H1 (cell line): ENCODE data around the gene RNF13. TPM values are rescaled to one million over a fixed set of nuclear protein-coding genes. Genes with fewer than 3 reads are reported as not detected.

Experiments used
- CTCF ChIA-PET: fragments of 300-600 bp; sonication (Branson Sonifier 250); formaldehyde crosslinking; loops from one replicate; lab custom pipeline; 2021; ENCODE audit not compliant: partially characterized antibody; lab: Charles Lee
- POLR2A ChIA-PET: fragments of 300-600 bp; sonication (Branson Sonifier 250); formaldehyde crosslinking; loops from one replicate; lab custom pipeline; 2021; ENCODE audit warnings: inconsistent platforms; ENCODE audit not compliant: partially characterized antibody; lab: Charles Lee
- DNase-seq, 2 experiments: peaks; one replicate each; pipeline versions ENCODE4 v3.0.0 to v3.0.0-alpha.2; 2010 to 2022; ENCODE audit warnings: low spot score in 2 of 2, low read depth in 1 of 2, mixed read lengths in 1 of 2
- FAIRE-seq: peaks from 2 replicates; lab custom pipeline; 2011; peaks lifted over from hg19 to GRCh38; lab: Jason Lieb, UNC
- H2AFZ ChIP-seq: 2 replicates; pipeline ENCODE4 v1.8.1; 2012; ENCODE audit warnings: low read length, inconsistent platforms
- H2AK5ac ChIP-seq: 2 replicates; pipeline ENCODE4 v1.6.1; 2013; ENCODE audit warnings: low read depth, low read length
- H2BK120ac ChIP-seq: replicated peaks from 2 replicates; pipeline ENCODE3; 2013; ENCODE audit warnings: low read depth, low read length, inconsistent platforms
- H2BK12ac ChIP-seq: 2 replicates; pipeline ENCODE4 v1.6.1; 2013; ENCODE audit warnings: low read depth, low read length
- H2BK15ac ChIP-seq: 2 replicates; pipeline ENCODE4 v1.6.1; 2013; ENCODE audit warnings: low read length
- H2BK20ac ChIP-seq: 2 replicates; pipeline ENCODE4 v1.6.1; 2013; ENCODE audit warnings: low read length
- H2BK5ac ChIP-seq: 2 replicates; pipeline ENCODE4 v1.6.1; 2013; ENCODE audit warnings: low read depth, low read length
- H3K14ac ChIP-seq: 2 replicates; pipeline ENCODE4 v1.6.1; 2013; ENCODE audit warnings: inconsistent platforms; ENCODE audit not compliant: insufficient read length
- H3K18ac ChIP-seq: 2 replicates; pipeline ENCODE4 v1.6.1; 2013; ENCODE audit warnings: low read length; ENCODE audit errors: extremely low read depth
- H3K23ac ChIP-seq: 2 replicates; pipeline ENCODE4 v1.6.1; 2013; ENCODE audit warnings: inconsistent platforms; ENCODE audit not compliant: insufficient read length
- H3K23me2 ChIP-seq: 2 replicates; pipeline ENCODE4 v1.6.1; 2013; ENCODE audit warnings: low read depth, low read length
- H3K27ac ChIP-seq: 2 replicates; pipeline ENCODE4 v1.6.1; 2011; ENCODE audit warnings: low read depth, low read length, inconsistent platforms
- H3K27me3 ChIP-seq, 4 experiments: replicated peaks in 1 of 4; 1 replicate in 1 of 4; 2 replicates in 3 of 4; pipeline versions ENCODE4 v1.6.1 to v1.8.1; 2011 to 2013; ENCODE audit warnings: low read length in 3 of 4, mild to moderate bottlenecking in 3 of 4, inconsistent platforms in 2 of 4, mixed read lengths in 2 of 4, moderate library complexity in 1 of 4; ENCODE audit not compliant: control insufficient read depth in 3 of 4, insufficient read depth in 3 of 4; ENCODE audit errors: extremely low read depth in 1 of 4
- H3K36me3 ChIP-seq, 4 experiments: 2 replicates each; pipeline versions ENCODE4 v1.6.1 to v1.8.1; 2011 to 2013; ENCODE audit warnings: mild to moderate bottlenecking in 4 of 4, low read length in 3 of 4, moderate library complexity in 2 of 4, control low read depth in 1 of 4, inconsistent platforms in 1 of 4; ENCODE audit not compliant: insufficient read depth in 4 of 4, control insufficient read depth in 2 of 4
- H3K4ac ChIP-seq: replicated peaks from 2 replicates; pipeline ENCODE3; 2013; ENCODE audit warnings: low read length, low read depth, mixed read lengths, inconsistent platforms; ENCODE audit not compliant: insufficient read length
- H3K4me1 ChIP-seq, 4 experiments: replicated peaks in 1 of 4; 1 replicate in 1 of 4; 2 replicates in 3 of 4; pipeline versions ENCODE4 v1.6.1 to v1.8.1; 2011 to 2013; ENCODE audit warnings: low read length in 3 of 4, inconsistent platforms in 2 of 4, mixed read lengths in 1 of 4; ENCODE audit not compliant: insufficient read depth in 4 of 4, control insufficient read depth in 3 of 4
- H3K4me2 ChIP-seq, 2 experiments: 2 replicates each; pipeline versions ENCODE4 v1.6.1 to v1.8.1; 2011 to 2013; ENCODE audit warnings: low read depth in 2 of 2, low read length in 2 of 2, control low read depth in 1 of 2, inconsistent platforms in 1 of 2, mild to moderate bottlenecking in 1 of 2; ENCODE audit not compliant: insufficient read depth in 1 of 2
- H3K4me3 ChIP-seq, 4 experiments: fragments of 200-600, 300-600 bp in 1 of 4; sonication (generic), shearing (Covaris generic), sonication (Bioruptor Twin) in 1 of 4; 2 replicates each; pipeline versions ENCODE4 v1.5.1 to v1.8.1; 2011 to 2016; ENCODE audit warnings: low read length in 4 of 4, low read depth in 3 of 4, control low read depth in 2 of 4, inconsistent platforms in 2 of 4, mild to moderate bottlenecking in 2 of 4, mixed read lengths in 1 of 4, moderate library complexity in 1 of 4; ENCODE audit not compliant: insufficient read depth in 2 of 4; ENCODE audit errors: extremely low read depth in 1 of 4
- H3K56ac ChIP-seq: replicated peaks from 2 replicates; pipeline ENCODE3; 2013; ENCODE audit warnings: low read depth, mild to moderate bottlenecking, mixed read lengths, low read length, inconsistent platforms; ENCODE audit not compliant: insufficient read length
- H3K79me1 ChIP-seq: 2 replicates; pipeline ENCODE4 v1.6.1; 2013; ENCODE audit warnings: low read depth, low read length, control low read depth
- H3K79me2 ChIP-seq, 2 experiments: 2 replicates each; pipeline versions ENCODE4 v1.6.1 to v1.8.1; 2012 to 2013; ENCODE audit warnings: low read length in 2 of 2, mild to moderate bottlenecking in 2 of 2, inconsistent platforms in 1 of 2; ENCODE audit not compliant: insufficient read depth in 2 of 2, control insufficient read depth in 1 of 2
- H3K9ac ChIP-seq, 4 experiments: replicated peaks in 1 of 4; 1 replicate in 1 of 4; 2 replicates in 3 of 4; pipeline versions ENCODE4 v1.6.1 to v1.8.1; 2011 to 2013; ENCODE audit warnings: low read depth in 3 of 4, low read length in 3 of 4, control low read depth in 2 of 4, mild to moderate bottlenecking in 2 of 4, moderate library complexity in 2 of 4, inconsistent platforms in 1 of 4; ENCODE audit errors: extremely low read depth in 1 of 4
- H3K9me3 ChIP-seq, 2 experiments: 2 replicates each; pipeline versions ENCODE4 v1.6.1 to v1.8.1; 2012 to 2013; ENCODE audit warnings: mild to moderate bottlenecking in 2 of 2, moderate library complexity in 2 of 2, control low read depth in 1 of 2, inconsistent platforms in 1 of 2, low read depth in 1 of 2, low read length in 1 of 2, mixed read lengths in 1 of 2; ENCODE audit not compliant: insufficient read depth in 2 of 2
- H4K20me1 ChIP-seq, 2 experiments: replicated peaks in 1 of 2; 2 replicates each; pipeline versions ENCODE3 to v1.8.1; 2011 to 2013; ENCODE audit warnings: inconsistent platforms in 2 of 2, low read length in 2 of 2, mild to moderate bottlenecking in 1 of 2; ENCODE audit not compliant: insufficient read depth in 2 of 2, control insufficient read depth in 1 of 2
- H4K5ac ChIP-seq: 2 replicates; pipeline ENCODE4 v1.6.1; 2013; ENCODE audit warnings: low read length, low read depth, mixed read lengths, inconsistent platforms; ENCODE audit not compliant: insufficient read length
- H4K8ac ChIP-seq: 2 replicates; pipeline ENCODE4 v1.8.0; 2013; ENCODE audit warnings: mild to moderate bottlenecking, moderate library complexity, low read length, inconsistent platforms; ENCODE audit not compliant: insufficient read depth; ENCODE audit errors: extremely low read depth
- H4K91ac ChIP-seq: replicated peaks from 2 replicates; pipeline ENCODE3; 2013; ENCODE audit warnings: low read length, mixed read lengths, inconsistent platforms; ENCODE audit not compliant: insufficient read length
- BACH1 ChIP-seq: IDR thresholded peaks from 2 replicates; pipeline ENCODE4 v1.6.1; 2012; ENCODE audit warnings: low read length, improper control_type of control experiment
- CBX8 ChIP-seq: fragments of 300-800, 300-1000 bp; sonication (generic); IDR thresholded peaks from 2 replicates; pipeline ENCODE4 v1.7.1; 2016; ENCODE audit warnings: low read depth, low read length, borderline replicate concordance
- KDM4A ChIP-seq: IDR thresholded peaks from one replicate; pipeline ENCODE4 v1.7.1; 2012; ENCODE audit warnings: low read depth, mild to moderate bottlenecking, moderate library complexity, low read length, inconsistent platforms; ENCODE audit not compliant: severe bottlenecking
- NRF1 ChIP-seq: IDR thresholded peaks from 2 replicates; pipeline ENCODE4 v1.6.1; 2011; ENCODE audit warnings: mild to moderate bottlenecking, low read depth, low read length, improper control_type of control experiment
- PHF8 ChIP-seq: fragments of 200-600 bp; sonication (generic); conservative IDR thresholded peaks from 2 replicates; pipeline ENCODE4 v1.7.1; 2012; ENCODE audit warnings: low read depth, mild to moderate bottlenecking, inconsistent platforms, low read length, moderate library complexity
- POLR2A ChIP-seq, 2 experiments: IDR thresholded peaks; 1 replicate in 1 of 2; 2 replicates in 1 of 2; pipeline ENCODE4 v1.6.1; 2011; ENCODE audit warnings: low read depth in 2 of 2, low read length in 2 of 2, mild to moderate bottlenecking in 2 of 2; ENCODE audit errors: control extremely low read depth in 1 of 2
- RBBP5 ChIP-seq: IDR thresholded peaks from 2 replicates; pipeline ENCODE4 v1.7.1; 2012; ENCODE audit warnings: low read depth, mild to moderate bottlenecking, inconsistent platforms, low read length, moderate library complexity, borderline replicate concordance
- RFX5 ChIP-seq: IDR thresholded peaks from 2 replicates; pipeline ENCODE4 v1.6.1; 2011; ENCODE audit warnings: low read depth, low read length, improper control_type of control experiment, borderline replicate concordance
- SP2 ChIP-seq: IDR thresholded peaks from 2 replicates; pipeline ENCODE4 v1.6.1; 2012; ENCODE audit warnings: mild to moderate bottlenecking, low read length, inconsistent platforms
- SP4 ChIP-seq: IDR thresholded peaks from 2 replicates; pipeline ENCODE4 v1.6.1; 2012; ENCODE audit warnings: low read length, inconsistent platforms
- SUZ12 ChIP-seq: fragments of 200-600 bp; sonication (generic); IDR thresholded peaks from 2 replicates; pipeline ENCODE4 v1.6.1; 2012; ENCODE audit warnings: mild to moderate bottlenecking, inconsistent platforms, low read length, moderate library complexity, mixed read lengths
- TCF12 ChIP-seq: IDR thresholded peaks from 2 replicates; pipeline ENCODE4 v1.6.1; 2011; ENCODE audit warnings: low read depth, mild to moderate bottlenecking, low read length
- TEAD4 ChIP-seq: IDR thresholded peaks from 2 replicates; pipeline ENCODE4 v1.6.1; 2012; ENCODE audit warnings: low read depth, low read length, inconsistent platforms, mixed read lengths
- YY1 ChIP-seq: IDR thresholded peaks from 2 replicates; pipeline ENCODE4 v1.6.1; 2011; ENCODE audit warnings: low read depth, mild to moderate bottlenecking, low read length
- WGBS, 2 experiments: shearing (Covaris generic) in 1 of 2; methylation state at CpG; one replicate each; pipeline versions ENCODE4 v1.1.6 to v1.1.7; 2013 to 2015; ENCODE audit warnings: low lambda C conversion rate in 2 of 2, mixed read lengths in 2 of 2, inconsistent platforms in 1 of 2, low coverage in 1 of 2, missing lambda C conversion rate in 1 of 2; ENCODE audit not compliant: insufficient replicate concordance in 2 of 2, insufficient coverage in 1 of 2, insufficient read length in 1 of 2; ENCODE audit errors: extremely low coverage in 1 of 2, missing lambda C conversion rate in 1 of 2; 5-methylcytosine and 5-hydroxymethylcytosine counted together
- polyA plus RNA-seq, 7 experiments: library from polyadenylated mRNA; depleted of rRNA in 3 of 7; stranded (reverse) in 5 of 7; unstranded in 2 of 7; fragments of >200 nt in 5 of 7; fragments of 200-250 nt in 2 of 7; gene quantifications; 1 replicate in 5 of 7; 2 replicates in 1 of 7; 4 replicates in 1 of 7; pipeline versions ENCODE4 v1.2.1 to v1.2.3, GENCODE V29; 2011 to 2013; ENCODE audit warnings: missing spikeins in 2 of 7, mixed read lengths in 2 of 7
- total RNA-seq: library from RNA; stranded (reverse); fragmentation: NEBNext Ultra II Directional; extraction: Animal tissue kit (Norgen Biotek cat#: 25700); gene quantifications from 2 replicates; pipeline ENCODE4 v1.2.1, GENCODE V29; 2021

RNF13 gene
- total and polyA plus RNA-seq, 2 of the 8 experiments (the other 6 are each of a cell fraction or from before 2014, with no cell fraction given) = 19.4 to 35.4 TPM

DNA sequence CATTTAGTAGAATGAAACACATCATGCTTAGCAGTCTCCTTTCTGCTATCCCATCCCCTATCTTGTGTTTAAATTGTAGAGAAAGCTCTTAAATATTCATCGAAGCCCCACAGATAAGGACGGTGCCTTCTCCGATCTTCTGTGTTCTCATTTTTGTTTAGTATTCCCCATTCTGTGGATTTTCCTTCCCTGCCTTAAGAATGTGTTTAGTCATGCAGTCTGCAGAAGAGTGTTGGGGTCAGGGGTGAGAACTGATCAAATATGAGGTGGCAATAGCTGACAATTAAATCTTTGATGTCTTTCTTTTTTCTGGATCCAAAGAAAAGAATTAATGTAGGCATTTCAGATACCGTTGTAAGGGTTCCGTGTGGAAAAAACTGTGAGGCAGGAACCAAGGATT lies 11.4 kb upstream of the RNF13 start:
- H4K8ac ChIP-seq = no peak overlapping the region
- H2BK120ac ChIP-seq = no peak overlapping the region
- no peak overlapping the region for H3K27ac ChIP-seq
- H4K91ac ChIP-seq = no peak overlapping the region
- 69% methylated on average over 5 of the region's 5 CpGs; no CpG with 5 or more reads in 1 of the 2 experiments for WGBS, 2 experiments
- DNase-seq (no peak), FAIRE-seq (no peak)
- no peak overlapping the region for H3K56ac ChIP-seq
- no peak overlapping the region for H2BK12ac ChIP-seq
- H3K14ac ChIP-seq = no peak overlapping the region
- no peaks in the 10 kb centered on the region for H3K79me1 ChIP-seq
- H3K18ac ChIP-seq = no peak overlapping the region
- H3K4me1 ChIP-seq = no peaks in the 10 kb centered on the region
- no peak overlapping the region for H2BK15ac ChIP-seq
- no peak overlapping the region for H2AFZ ChIP-seq
- H3K36me3 ChIP-seq = no peaks in the 10 kb centered on the region
- H3K9me3 ChIP-seq = no peaks in the 10 kb centered on the region
- no peak overlapping the region for H2AK5ac ChIP-seq
- H3K4me3 ChIP-seq = no peak overlapping the region
- no peak overlapping the region for H3K9ac ChIP-seq
- CTCF ChIA-PET = interaction anchor here (1.0 to 3.1 kb wide), 4 partner anchors 27 to 308 kb away, joined by 3 to 14 read pairs (median 4); no protein-coding TSS in a partner anchor
- no peaks in the 10 kb centered on the region for H3K79me2 ChIP-seq
- H3K27me3 ChIP-seq = no peaks in the 10 kb centered on the region
- no peak overlapping the region for H3K23ac ChIP-seq
- no peaks in the 10 kb centered on the region for H4K20me1 ChIP-seq
- H3K23me2 ChIP-seq = no peaks in the 10 kb centered on the region; the same call in 1 of the 2 replicates
- H3K4me2 ChIP-seq = no peak overlapping the region
- no peak overlapping the region for H2BK5ac ChIP-seq
- no peak overlapping the region for H3K4ac ChIP-seq
- H4K5ac ChIP-seq = no peak overlapping the region
- no peak overlapping the region for H2BK20ac ChIP-seq
- POLR2A ChIA-PET = no interaction called here
- TF ChIP-seq RFX5 (no peak), SP2 (no peak), NRF1 (no peak), RBBP5 (no peak), PHF8 (no peak), BACH1 (no peak), TEAD4 (no peak), KDM4A (no peak), YY1 (no peak), SP4 (no peak), SUZ12 (no peak), POLR2A (IDR thresholded peaks at IDR 0.05; ENCODE audit: control extremely low read depth in 1 of 2, low read depth in 2 of 2, low read length in 2 of 2) (no peak), TCF12 (no peak), CBX8 (no peak)
